Measurements from ENCODE around the gene PYGO2.
A peak's percentile ranks its signal among the peaks of the same experiment; 100 is the strongest.

PYGO2 gene

GRCh38 chr1:154938604-154939399 lies 22.8 kb downstream of the PYGO2 start:
- Histone ChIP-seq H3K79me2 (ENCODE audit: control insufficient read depth, insufficient read depth, low read length, unreplicated experiment) (peaks cover 11% of the 10 kb centered on the region), H3K4me1 (ENCODE audit: control insufficient read depth, insufficient read depth, low read length, unreplicated experiment) (peaks cover 18% of the 10 kb centered on the region), H3K27ac (ENCODE audit: low read depth, low read length) (peak overlapping the region; percentile 92; the same call in 1 of the 2 replicates)

GRCh38 chr1:154937988-154938386 lies 23.6 kb downstream of the PYGO2 start:
- no peaks in the 10 kb centered on the region for H3K27me3 ChIP-seq (ENCODE audit: insufficient read depth, low read length)
- H3K36me3 ChIP-seq (ENCODE audit: insufficient read depth, low read length), result no peaks in the 10 kb centered on the region
- peak overlapping the region; percentile 92 for H3K27ac ChIP-seq (ENCODE audit: low read depth, low read length)
- peak overlapping the region; percentile 66 for H2AFZ ChIP-seq (ENCODE audit: low read length, unreplicated experiment)
- peak overlapping the region; percentile 79 for H3K4me3 ChIP-seq (ENCODE audit: low read depth, low read length)
- H3K4me1 ChIP-seq (ENCODE audit: control insufficient read depth, insufficient read depth, low read length, unreplicated experiment), result peaks cover 17% of the 10 kb centered on the region
- H3K79me2 ChIP-seq (ENCODE audit: control insufficient read depth, insufficient read depth, low read length, unreplicated experiment), result peaks cover 11% of the 10 kb centered on the region

More at GRCh38 chr1:154938604-154939399, 22.8 kb downstream of the PYGO2 start:
- Histone ChIP-seq H3K4me3 (ENCODE audit: low read depth, low read length) (no peak overlapping the region), H3K36me3 (ENCODE audit: insufficient read depth, low read length) (no peaks in the 10 kb centered on the region), H3K27me3 (ENCODE audit: insufficient read depth, low read length) (no peaks in the 10 kb centered on the region), H2AFZ (ENCODE audit: low read length, unreplicated experiment) (no peak overlapping the region)

- peaks cover 11% of the 10 kb centered on the region for H3K79me2 ChIP-seq (ENCODE audit: control insufficient read depth, insufficient read depth, low read length, unreplicated experiment)
- H2AFZ ChIP-seq (ENCODE audit: low read length, unreplicated experiment), result peak overlapping the region; percentile 66
- H3K4me1 ChIP-seq (ENCODE audit: control insufficient read depth, insufficient read depth, low read length, unreplicated experiment), result peaks cover 17% of the 10 kb centered on the region
- no peaks in the 10 kb centered on the region for H3K36me3 ChIP-seq (ENCODE audit: insufficient read depth, low read length)
- peak overlapping the region; percentile 79 for H3K4me3 ChIP-seq (ENCODE audit: low read depth, low read length)
- no peaks in the 10 kb centered on the region for H3K27me3 ChIP-seq (ENCODE audit: insufficient read depth, low read length)
- H3K27ac ChIP-seq (ENCODE audit: low read depth, low read length), result peak overlapping the region; percentile 92
Observed at GRCh38 chr1:154937085-154937987, 24.2 kb downstream of the PYGO2 start.

- Histone ChIP-seq H3K4me3 (ENCODE audit: low read depth, low read length) (peak within 1 kb of the TSS; percentile 79), H3K27me3 (ENCODE audit: insufficient read depth, low read length) (no peaks in the 10 kb centered on the region), H3K4me1 (ENCODE audit: control insufficient read depth, insufficient read depth, low read length, unreplicated experiment) (peaks cover 17% of the 10 kb centered on the region), H2AFZ (ENCODE audit: low read length, unreplicated experiment) (peak within 1 kb of the TSS; percentile 66), H3K79me2 (ENCODE audit: control insufficient read depth, insufficient read depth, low read length, unreplicated experiment) (peaks cover 11% of the 10 kb centered on the region), H3K27ac (ENCODE audit: low read depth, low read length) (peak within 1 kb of the TSS; percentile 92), H3K36me3 (ENCODE audit: insufficient read depth, low read length) (no peaks in the 10 kb centered on the region)
Observed at GRCh38 chr1:154936555-154937084, 25.0 kb downstream of the PYGO2 start, which contains the start of gene PMVK. TSS of gene PMVK (minus strand) at chr1:154936719. CDS start at chr1:154936685, 34 bp downstream.

GRCh38 chr1:154935749-154936554 lies 25.6 kb downstream of the PYGO2 start:
- Histone ChIP-seq H3K4me1 (ENCODE audit: control insufficient read depth, insufficient read depth, low read length, unreplicated experiment) (peaks cover 17% of the 10 kb centered on the region), H3K27ac (ENCODE audit: low read depth, low read length) (peak overlapping the region; percentile 92), H3K27me3 (ENCODE audit: insufficient read depth, low read length) (no peaks in the 10 kb centered on the region), H3K79me2 (ENCODE audit: control insufficient read depth, insufficient read depth, low read length, unreplicated experiment) (peaks cover 11% of the 10 kb centered on the region), H3K36me3 (ENCODE audit: insufficient read depth, low read length) (no peaks in the 10 kb centered on the region), H2AFZ (ENCODE audit: low read length, unreplicated experiment) (peak overlapping the region; percentile 66), H3K4me3 (ENCODE audit: low read depth, low read length) (peak overlapping the region; percentile 79)

- Histone ChIP-seq H3K4me3 (ENCODE audit: low read depth, low read length) (no peak overlapping the region), H3K79me2 (ENCODE audit: control insufficient read depth, insufficient read depth, low read length, unreplicated experiment) (peaks cover 11% of the 10 kb centered on the region), H3K27me3 (ENCODE audit: insufficient read depth, low read length) (no peaks in the 10 kb centered on the region), H3K4me1 (ENCODE audit: control insufficient read depth, insufficient read depth, low read length, unreplicated experiment) (peaks cover 17% of the 10 kb centered on the region), H3K36me3 (ENCODE audit: insufficient read depth, low read length) (no peaks in the 10 kb centered on the region), H3K27ac (ENCODE audit: low read depth, low read length) (no peak overlapping the region), H2AFZ (ENCODE audit: low read length, unreplicated experiment) (no peak overlapping the region)
Observed at GRCh38 chr1:154934358-154934948, 27.1 kb downstream of the PYGO2 start.

GRCh38 chr1:154931940-154932487 lies 29.6 kb downstream of the PYGO2 start:
- Histone ChIP-seq H3K4me3 (ENCODE audit: low read depth, low read length) (no peak overlapping the region), H2AFZ (ENCODE audit: low read length, unreplicated experiment) (no peak overlapping the region), H3K79me2 (ENCODE audit: control insufficient read depth, insufficient read depth, low read length, unreplicated experiment) (peaks cover 11% of the 10 kb centered on the region), H3K27ac (ENCODE audit: low read depth, low read length) (no peak overlapping the region), H3K27me3 (ENCODE audit: insufficient read depth, low read length) (no peaks in the 10 kb centered on the region), H3K4me1 (ENCODE audit: control insufficient read depth, insufficient read depth, low read length, unreplicated experiment) (peaks cover 7% of the 10 kb centered on the region), H3K36me3 (ENCODE audit: insufficient read depth, low read length) (no peaks in the 10 kb centered on the region)

- Histone ChIP-seq H2AFZ (ENCODE audit: low read length, unreplicated experiment) (no peak overlapping the region), H3K27me3 (ENCODE audit: insufficient read depth, low read length) (no peaks in the 10 kb centered on the region), H3K79me2 (ENCODE audit: control insufficient read depth, insufficient read depth, low read length, unreplicated experiment) (no peaks in the 10 kb centered on the region), H3K27ac (ENCODE audit: low read depth, low read length) (no peak overlapping the region), H3K4me1 (ENCODE audit: control insufficient read depth, insufficient read depth, low read length, unreplicated experiment) (no peaks in the 10 kb centered on the region), H3K36me3 (ENCODE audit: insufficient read depth, low read length) (peaks cover 8% of the 10 kb centered on the region; the same call in 1 of the 2 replicates), H3K4me3 (ENCODE audit: low read depth, low read length) (no peak overlapping the region)
Observed at GRCh38 chr1:154926201-154926600, 35.4 kb downstream of the PYGO2 start.

GRCh38 chr1:154925335-154926170 lies 36.0 kb downstream of the PYGO2 start:
- Histone ChIP-seq H2AFZ (ENCODE audit: low read length, unreplicated experiment) (no peak overlapping the region), H3K27ac (ENCODE audit: low read depth, low read length) (no peak overlapping the region)

More at GRCh38 chr1:154925335-154926170, 36.0 kb downstream of the PYGO2 start:
- no peaks in the 10 kb centered on the region for H3K27me3 ChIP-seq (ENCODE audit: insufficient read depth, low read length)
- no peaks in the 10 kb centered on the region for H3K4me1 ChIP-seq (ENCODE audit: control insufficient read depth, insufficient read depth, low read length, unreplicated experiment)
- H3K4me3 ChIP-seq (ENCODE audit: low read depth, low read length), result no peak overlapping the region
- no peaks in the 10 kb centered on the region for H3K79me2 ChIP-seq (ENCODE audit: control insufficient read depth, insufficient read depth, low read length, unreplicated experiment)
- peaks cover 8% of the 10 kb centered on the region; the same call in 1 of the 2 replicates for H3K36me3 ChIP-seq (ENCODE audit: insufficient read depth, low read length)

Measured in ACC112 (cell line).